Neural cell (in vitro differentiated cells): Measurements from ENCODE around the gene NGFR. TPM values are rescaled to one million over a fixed set of nuclear protein-coding genes. Genes with fewer than 3 reads are reported as not detected.

Experiments used
- H2AFZ ChIP-seq: fragments of 200-600, 300-800 bp; sonication (generic), shearing (Covaris generic); 2 replicates; pipeline ENCODE4 v1.6.0; 2014; ENCODE audit warnings: low read depth, mild to moderate bottlenecking, antibody characterized with exemption, low read length, moderate library complexity
- H3F3A ChIP-seq: fragments of 200-600 bp; shearing (Covaris generic); 2 replicates; pipeline ENCODE4 v1.6.1; 2016; ENCODE audit warnings: mild to moderate bottlenecking, moderate library complexity, mixed read lengths, antibody characterized with exemption, low read length; ENCODE audit not compliant: insufficient read depth, poor library complexity, severe bottlenecking
- H3K27ac ChIP-seq: fragments of 200-600, 300-800 bp; sonication (generic), shearing (Covaris generic); 2 replicates; pipeline ENCODE4 v1.5.1; 2014; ENCODE audit warnings: mild to moderate bottlenecking, low read length, moderate library complexity
- H3K27me3 ChIP-seq: fragments of 300-800, 200-600 bp; sonication (generic), shearing (Covaris generic); 2 replicates; pipeline ENCODE4 v1.6.0; 2014; ENCODE audit warnings: mild to moderate bottlenecking, low read depth, low read length, moderate library complexity; ENCODE audit not compliant: insufficient read depth
- H3K36me3 ChIP-seq: fragments of 300-800, 200-600 bp; sonication (generic), shearing (Covaris generic); 2 replicates; pipeline ENCODE4 v1.5.1; 2014; ENCODE audit warnings: mild to moderate bottlenecking, antibody characterized with exemption, low read length, moderate library complexity; ENCODE audit not compliant: insufficient read depth
- H3K4me2 ChIP-seq: fragments of 300-800, 200-600 bp; sonication (generic), shearing (Covaris generic); 2 replicates; pipeline ENCODE4 v1.6.0; 2014; ENCODE audit warnings: mild to moderate bottlenecking, low read length
- H3K4me3 ChIP-seq: fragments of 300-800, 200-600 bp; sonication (generic), shearing (Covaris generic); 2 replicates; pipeline ENCODE4 v1.5.1; 2014; ENCODE audit warnings: mild to moderate bottlenecking, low read length, moderate library complexity
- H3K79me2 ChIP-seq: fragments of 200-600 bp; shearing (Covaris generic); replicated peaks from 2 replicates; pipeline ENCODE4 v1.6.0; 2014; ENCODE audit warnings: mild to moderate bottlenecking, low read length, moderate library complexity; ENCODE audit not compliant: insufficient read depth
- H3K9ac ChIP-seq: fragments of 300-800, 200-600 bp; sonication (generic), shearing (Covaris generic); 2 replicates; pipeline ENCODE4 v1.6.1; 2016; ENCODE audit warnings: mild to moderate bottlenecking, low read length, mixed read lengths
- H3K9me2 ChIP-seq: fragments of 200-600 bp; shearing (Covaris generic); 2 replicates; pipeline ENCODE4 v1.6.1; 2016; ENCODE audit warnings: mild to moderate bottlenecking, low read length, mixed read lengths; ENCODE audit not compliant: insufficient read depth
- H3K9me3 ChIP-seq: fragments of 200-600, 300-800 bp; sonication (generic), shearing (Covaris generic); 2 replicates; pipeline ENCODE4 v1.6.1; 2016; ENCODE audit warnings: mild to moderate bottlenecking, mixed run types, low read length, moderate library complexity, mixed read lengths
- H4K20me1 ChIP-seq: fragments of 200-600 bp; shearing (Covaris generic); 2 replicates; pipeline ENCODE4 v1.6.1; 2016; ENCODE audit warnings: mild to moderate bottlenecking, mixed run types; ENCODE audit not compliant: insufficient read depth
- CTCF ChIP-seq: fragments of 450-650 bp; IDR thresholded peaks from 2 replicates; pipeline ENCODE4 v1.5.1; 2014; ENCODE audit warnings: antibody characterized with exemption, mild to moderate bottlenecking, moderate library complexity; ENCODE audit not compliant: poor library complexity, severe bottlenecking
- EP300 ChIP-seq: fragments of 450-650 bp; conservative IDR thresholded peaks from 2 replicates; pipeline ENCODE4 v1.6.1; 2014; ENCODE audit warnings: antibody characterized with exemption, mild to moderate bottlenecking, moderate library complexity; ENCODE audit not compliant: poor library complexity, severe bottlenecking
- EZH2 ChIP-seq: fragments of 200-600, 300-800 bp; shearing (Covaris generic), sonication (generic); IDR thresholded peaks from 2 replicates; pipeline ENCODE4 v1.6.1; 2014; ENCODE audit warnings: antibody characterized with exemption, low read length, borderline replicate concordance, mild to moderate bottlenecking; ENCODE audit not compliant: insufficient read depth, poor library complexity, severe bottlenecking
- MXI1 ChIP-seq: fragments of 450-650 bp; conservative IDR thresholded peaks from 2 replicates; pipeline ENCODE4 v1.6.1; 2014; ENCODE audit warnings: antibody characterized with exemption, mild to moderate bottlenecking; ENCODE audit not compliant: poor library complexity, severe bottlenecking
- POLR2AphosphoS5 ChIP-seq: IDR thresholded peaks from 2 replicates; pipeline ENCODE4 v1.6.1; 2012
- RAD21 ChIP-seq: fragments of 450-650 bp; conservative IDR thresholded peaks from 2 replicates; pipeline ENCODE4 v1.6.1; 2014; ENCODE audit warnings: antibody characterized with exemption, mild to moderate bottlenecking, moderate library complexity
- REST ChIP-seq: IDR thresholded peaks from 2 replicates; pipeline ENCODE4 v1.6.1; 2012; ENCODE audit warnings: borderline replicate concordance
- SMC3 ChIP-seq: fragments of 450-650 bp; conservative IDR thresholded peaks from 2 replicates; pipeline ENCODE4 v1.6.1; 2014; ENCODE audit warnings: antibody characterized with exemption, mild to moderate bottlenecking, moderate library complexity; ENCODE audit not compliant: poor library complexity
- TAF1 ChIP-seq: IDR thresholded peaks from 2 replicates; pipeline ENCODE4 v1.6.1; 2012; ENCODE audit warnings: low read depth
- polyA plus RNA-seq: library from polyadenylated mRNA; depleted of rRNA; stranded (reverse); fragments of >200 nt; gene quantifications from 2 replicates; pipeline ENCODE4 v1.2.3, GENCODE V29; 2014

NGFR gene
- polyA plus RNA-seq, 1 donor from 2014 or later, result 3.6 TPM

DNA sequence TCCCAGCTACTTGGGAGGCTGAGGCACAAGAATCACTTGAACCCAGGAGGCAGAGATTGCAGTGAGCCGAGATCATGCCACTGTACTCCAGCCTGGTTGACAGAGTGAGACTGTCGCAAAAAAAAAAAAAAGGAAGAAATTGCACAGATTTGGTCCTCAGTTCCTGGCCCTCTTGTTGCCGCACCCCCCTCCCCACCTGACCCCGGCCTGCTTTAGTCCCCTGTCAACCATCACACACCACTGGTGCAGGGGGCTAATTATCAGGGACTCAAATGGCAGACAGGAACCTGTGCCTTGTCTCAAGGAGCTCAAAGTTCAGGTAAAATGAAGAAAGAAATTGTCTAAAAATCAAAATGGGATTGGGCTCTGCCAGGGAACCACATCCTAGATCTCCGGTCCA is 28.1 kb downstream of the NGFR start:
- Histone ChIP-seq H3K9me2 (no peaks in the 10 kb centered on the region), H3F3A (no peaks in the 10 kb centered on the region), H3K79me2 (no peaks in the 10 kb centered on the region), H3K27ac (no peak overlapping the region), H3K27me3 (no peaks in the 10 kb centered on the region), H2AFZ (no peak overlapping the region), H3K4me3 (no peak overlapping the region), H3K4me2 (no peak overlapping the region), H3K9ac (no peak overlapping the region), H4K20me1 (no peaks in the 10 kb centered on the region), H3K9me3 (no peaks in the 10 kb centered on the region), H3K36me3 (no peaks in the 10 kb centered on the region)
- TF ChIP-seq TAF1 (no peak), POLR2AphosphoS5 (no peak), EP300 (no peak)

GRCh38 chr17:49523706-49524472 is 28.8 kb downstream of the NGFR start:
- Histone ChIP-seq H3K9me3 (no peaks in the 10 kb centered on the region), H3F3A (no peaks in the 10 kb centered on the region), H3K9me2 (no peaks in the 10 kb centered on the region), H3K4me3 (no peak overlapping the region), H3K27me3 (no peaks in the 10 kb centered on the region), H3K27ac (no peak overlapping the region), H3K79me2 (no peaks in the 10 kb centered on the region), H2AFZ (no peak overlapping the region), H3K4me2 (no peak overlapping the region), H3K9ac (no peak overlapping the region), H3K36me3 (no peaks in the 10 kb centered on the region), H4K20me1 (no peaks in the 10 kb centered on the region)
- TF ChIP-seq SMC3 (no peak), TAF1 (no peak), RAD21 (no peak), REST (no peak), EZH2 (no peak), CTCF (no peak), EP300 (no peak), POLR2AphosphoS5 (no peak), MXI1 (no peak)
